Panc1 (cell line): ENCODE results near the gene ROBO2. TPM values are rescaled to one million over a fixed set of nuclear protein-coding genes. Genes with fewer than 3 reads are reported as not detected.

Source experiments
- ATAC-seq: fragments of 200-7000 bp; cut with Tn5 transposase; 2 replicates; pipeline ENCODE4 v1.9.1; 2020; ENCODE audit warnings: mild to moderate bottlenecking, moderate library complexity
- BruUV-seq: library from RNA; stranded (reverse); fragments of 400-500 nt; replicated peaks from 2 replicates; lab custom pipeline; 2021; lab: Mats Ljungman, UMichigan
- CTCF ChIA-PET: fragments of 300-600 bp; sonication (Branson Sonifier 250); formaldehyde crosslinking; loops from one replicate; lab custom pipeline; 2022; ENCODE audit warnings: antibody characterized with exemption; lab: Charles Lee
- POLR2A ChIA-PET: fragments of 300-600 bp; sonication (Branson Sonifier 250); formaldehyde crosslinking; loops from one replicate; lab custom pipeline; 2022; ENCODE audit warnings: antibody characterized with exemption; lab: Charles Lee
- DNase-seq: peaks from one replicate; pipeline ENCODE4 v3.0.0-alpha.2; 2010; ENCODE audit warnings: low read depth, low spot score
- H3K27ac ChIP-seq: 2 replicates; pipeline ENCODE4 v1.5.1; 2011; ENCODE audit warnings: mild to moderate bottlenecking, low read length, inconsistent platforms
- H3K27me3 ChIP-seq: fragments of 200-500 bp; sonication (Bioruptor generic); 2 replicates; pipeline ENCODE4 v1.6.0; 2014; ENCODE audit warnings: low read length, inconsistent platforms; ENCODE audit not compliant: control insufficient read depth, insufficient read depth
- H3K36me3 ChIP-seq: fragments of 200-500 bp; sonication (Bioruptor generic); 2 replicates; pipeline ENCODE4 v1.5.1; 2014; ENCODE audit warnings: inconsistent platforms, mild to moderate bottlenecking, low read length, moderate library complexity; ENCODE audit not compliant: control insufficient read depth, insufficient read depth
- H3K4me1 ChIP-seq: 2 replicates; pipeline ENCODE4 v1.5.1; 2011; ENCODE audit warnings: inconsistent platforms, mild to moderate bottlenecking, low read length, moderate library complexity; ENCODE audit not compliant: control insufficient read depth, insufficient read depth
- H3K4me3 ChIP-seq, 2 experiments: 2 replicates each; pipeline ENCODE4 v1.5.1; 2011 to 2012; ENCODE audit warnings: low read depth in 2 of 2, low read length in 2 of 2, mild to moderate bottlenecking in 2 of 2, inconsistent platforms in 1 of 2, moderate library complexity in 1 of 2
- H3K9me3 ChIP-seq: fragments of 200-500 bp; sonication (Bioruptor generic); 2 replicates; pipeline ENCODE4 v1.5.1; 2014; ENCODE audit warnings: low read depth, mild to moderate bottlenecking, inconsistent platforms, low read length, moderate library complexity; ENCODE audit not compliant: control insufficient read depth, insufficient read depth
- CTCF ChIP-seq: fragments of 450-650 bp; IDR thresholded peaks from 2 replicates; pipeline ENCODE4 v1.5.1; 2017; ENCODE audit warnings: mild to moderate bottlenecking
- POLR2AphosphoS5 ChIP-seq: IDR thresholded peaks from 2 replicates; pipeline ENCODE4 v1.6.1; 2012; ENCODE audit warnings: mild to moderate bottlenecking, low read depth, low read length, moderate library complexity
- REST ChIP-seq, 2 experiments: IDR thresholded peaks; 2 replicates each; pipeline ENCODE4 v1.6.1; 2011 to 2012; ENCODE audit warnings: low read depth in 2 of 2, control low read depth in 1 of 2, low read length in 1 of 2, mild to moderate bottlenecking in 1 of 2, moderate library complexity in 1 of 2; ENCODE audit not compliant: insufficient read depth in 1 of 2
- SIN3A ChIP-seq: IDR thresholded peaks from 2 replicates; pipeline ENCODE4 v1.6.1; 2012; ENCODE audit warnings: low read depth, mild to moderate bottlenecking, low read length, moderate library complexity, borderline replicate concordance; ENCODE audit not compliant: insufficient read depth
- TCF7L2 ChIP-seq: IDR thresholded peaks from 2 replicates; pipeline ENCODE4 v1.6.1; 2011; ENCODE audit warnings: mild to moderate bottlenecking, low read depth, low read length, inconsistent platforms
- in situ Hi-C: cut with HindIII; loops from 2 replicates; pipeline ENCODE4 v1.10.0; 2016; ENCODE audit warnings: low sequenced_read_pairs, low pct_unique_long_range_greater_than_20kb
- intact Hi-C: fragments of 100-400 bp; cut with micrococcal nuclease; formaldehyde crosslinking; loops from one replicate; pipeline ENCODE4 v1.10.0; 2022; ENCODE audit not compliant: unreplicated experiment
- total RNA-seq: library from RNA; stranded (reverse); gene quantifications from one replicate; pipeline ENCODE4 v1.2.1, GENCODE V29; 2021; ENCODE audit not compliant: unreplicated experiment

Gene ROBO2
- total RNA-seq, 1 experiment from 2014 or later = 1.3 TPM

GRCh38 chr3:77595371-77595870, 555.5 kb downstream of the ROBO2 start:
- H3K4me1 ChIP-seq = no peaks in the 10 kb centered on the region
- BruUV-seq = no TSS peak
- intact Hi-C loops (no loop called here), in situ Hi-C loops (no loop called here)
- POLR2A ChIA-PET = no interaction called here
- CTCF ChIA-PET = no interaction called here
- H3K36me3 ChIP-seq = no peaks in the 10 kb centered on the region
- no peak for DNase-seq
- H3K27ac ChIP-seq = no peak overlapping the region
- no peaks in the 10 kb centered on the region for H3K9me3 ChIP-seq
- no peaks in the 10 kb centered on the region for H3K27me3 ChIP-seq
- ATAC-seq = no peak
- no peak for TF ChIP-seq POLR2AphosphoS5
- TF ChIP-seq SIN3A = no peak
- no peak for TF ChIP-seq REST (IDR thresholded peaks at IDR 0.05; ENCODE audit: insufficient read depth in 1 of 2, low read depth in 2 of 2, low read length in 1 of 2)
- no peak for TF ChIP-seq TCF7L2
- no peak for TF ChIP-seq CTCF
- H3K4me3 ChIP-seq = no peak overlapping the region

- Histone ChIP-seq H3K27ac (no peak overlapping the region), H3K4me3 (no peak overlapping the region), H3K36me3 (no peaks in the 10 kb centered on the region), H3K27me3 (no peaks in the 10 kb centered on the region), H3K4me1 (no peaks in the 10 kb centered on the region), H3K9me3 (no peaks in the 10 kb centered on the region)
- intact Hi-C loops = no loop called here
- no TSS peak for BruUV-seq
- POLR2A ChIA-PET = no interaction called here
- ATAC-seq (no peak), DNase-seq (no peak)
- CTCF ChIA-PET = no interaction called here
- TF ChIP-seq POLR2AphosphoS5 = no peak
- no peak for TF ChIP-seq REST (IDR thresholded peaks at IDR 0.05; ENCODE audit: insufficient read depth in 1 of 2, low read depth in 2 of 2, low read length in 1 of 2)
- no peak for TF ChIP-seq CTCF
- no peak for TF ChIP-seq TCF7L2
- TF ChIP-seq SIN3A = no peak
- in situ Hi-C loops = no loop called here
Observed at GRCh38 chr3:77599948-77600347, 560.0 kb downstream of the ROBO2 start.
